ENCODE measurements around the gene HMOX2.
A peak's percentile ranks its signal among the peaks of the same experiment; 100 is the strongest.

Gene HMOX2

DNA sequence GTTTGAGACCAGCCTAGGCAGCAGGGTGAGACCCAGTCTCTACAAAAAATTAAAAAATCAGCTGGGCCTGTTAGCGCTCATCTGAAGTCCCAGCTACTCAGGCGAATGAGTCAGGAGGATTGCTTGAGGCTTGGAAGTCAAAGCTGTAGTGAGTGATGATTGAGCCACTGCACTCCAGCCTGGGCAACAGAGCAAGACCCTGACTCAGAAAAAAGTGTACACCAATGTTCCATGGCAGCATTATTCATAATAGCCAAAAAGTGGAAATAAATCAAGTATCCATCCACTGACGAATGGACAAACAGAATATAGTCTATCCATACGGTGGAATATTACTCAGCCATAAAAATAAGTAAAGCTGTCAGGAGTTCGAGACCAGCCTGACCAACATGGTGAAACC is 4.3 kb upstream of the HMOX2 start:
- Histone ChIP-seq H4K91ac (ENCODE audit: low read length) (no peak overlapping the region), H2AK5ac (ENCODE audit: low read length, severe bottlenecking) (no peak overlapping the region), H2BK12ac (ENCODE audit: low read length in 2 of 2) (no peak overlapping the region), H3K4me2 (ENCODE audit: low read length, poor library complexity, severe bottlenecking) (no peak overlapping the region), H2BK120ac (ENCODE audit: low read depth, low read length) (no peak overlapping the region), H3K9me3 (ENCODE audit: control insufficient read depth, low read length) (no peaks in the 10 kb centered on the region), H3K4ac (ENCODE audit: low read depth in 1 of 2, low read length in 2 of 2) (no peak overlapping the region), H3K4me3 (ENCODE audit: insufficient read depth in 1 of 2, low read depth in 1 of 2, low read length in 2 of 2) (no peak overlapping the region), H3K23ac (ENCODE audit: low read length in 2 of 2) (no peak overlapping the region), H3K36me3 (ENCODE audit: control insufficient read depth in 1 of 2, insufficient read depth in 2 of 2, low read depth in 1 of 2, low read length in 2 of 2) (peaks cover 18 to 22% of the 10 kb centered on the region in 2 experiments), H3K9ac (ENCODE audit: low read length) (no peak overlapping the region), H2BK5ac (ENCODE audit: low read depth, low read length, poor library complexity, severe bottlenecking) (no peak overlapping the region), H3K4me1 (ENCODE audit: control insufficient read depth, insufficient read depth, low read depth, low read length) (peaks cover 11% of the 10 kb centered on the region), H3K27me3 (ENCODE audit: control insufficient read depth in 1 of 2, insufficient read depth in 1 of 2, low read length in 2 of 2) (no peaks in the 10 kb centered on the region), H4K8ac (ENCODE audit: low read length) (no peak overlapping the region), H3K18ac (ENCODE audit: low read depth in 1 of 2, low read length in 2 of 2) (no peak overlapping the region), H3K14ac (ENCODE audit: low read length in 2 of 2) (no peak overlapping the region), H2BK15ac (ENCODE audit: low read depth, poor library complexity, severe bottlenecking) (no peak overlapping the region), H3K79me1 (replicated peaks; ENCODE audit: low read length, poor library complexity, severe bottlenecking) (peaks cover 14% of the 10 kb centered on the region), H2AFZ (ENCODE audit: low read depth, low read length) (no peak overlapping the region), H3K27ac (ENCODE audit: low read length, poor library complexity, severe bottlenecking) (no peak overlapping the region)
- DNase-seq: no peak
- WGBS: 98% methylated on average over 5 of the region's 5 CpGs

DNA sequence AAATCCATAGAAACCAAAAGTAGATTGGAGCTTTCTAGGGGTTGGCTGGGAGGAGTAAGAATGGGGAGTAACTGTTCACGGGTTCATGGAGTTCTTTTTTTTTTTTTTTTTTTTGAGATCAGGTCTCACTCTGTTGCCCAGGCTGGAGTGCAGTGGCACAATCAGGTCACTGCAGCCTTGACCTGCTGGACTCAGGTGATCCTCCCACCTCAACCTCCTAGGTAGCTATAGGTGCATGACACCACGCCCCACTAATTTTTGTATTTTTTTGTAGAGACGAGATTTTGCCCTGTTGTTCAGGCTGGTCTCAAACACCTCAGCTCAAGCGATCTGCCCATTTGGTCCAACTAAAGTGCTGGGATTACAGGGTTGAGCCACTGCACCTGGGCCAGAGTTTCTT is 3.3 kb upstream of the HMOX2 start:
- H3K27me3 ChIP-seq (ENCODE audit: control insufficient read depth in 1 of 2, insufficient read depth in 1 of 2, low read length in 2 of 2): no peaks in the 10 kb centered on the region
- no peak overlapping the region for H4K91ac ChIP-seq (ENCODE audit: low read length)
- peaks cover 11% of the 10 kb centered on the region for H3K4me1 ChIP-seq (ENCODE audit: control insufficient read depth, insufficient read depth, low read depth, low read length)
- H2BK120ac ChIP-seq (ENCODE audit: low read depth, low read length): no peak overlapping the region
- no peak overlapping the region for H2BK12ac ChIP-seq (ENCODE audit: low read length in 2 of 2)
- no peak overlapping the region for H3K27ac ChIP-seq (ENCODE audit: low read length, poor library complexity, severe bottlenecking)
- H2BK5ac ChIP-seq (ENCODE audit: low read depth, low read length, poor library complexity, severe bottlenecking): no peak overlapping the region
- H4K8ac ChIP-seq (ENCODE audit: low read length): no peak overlapping the region
- no peak overlapping the region for H3K14ac ChIP-seq (ENCODE audit: low read length in 2 of 2)
- no peaks in the 10 kb centered on the region for H3K9me3 ChIP-seq (ENCODE audit: control insufficient read depth, low read length)
- no peak overlapping the region for H3K9ac ChIP-seq (ENCODE audit: low read length)
- H2BK15ac ChIP-seq (ENCODE audit: low read depth, poor library complexity, severe bottlenecking): no peak overlapping the region
- H3K4ac ChIP-seq (ENCODE audit: low read depth in 1 of 2, low read length in 2 of 2): no peak overlapping the region
- H2AK5ac ChIP-seq (ENCODE audit: low read length, severe bottlenecking): no peak overlapping the region
- peak overlapping the region in 1 of 2 experiments; percentile 83 for H3K4me3 ChIP-seq (ENCODE audit: insufficient read depth in 1 of 2, low read depth in 1 of 2, low read length in 2 of 2)
- no peak overlapping the region for H3K23ac ChIP-seq (ENCODE audit: low read length in 2 of 2)
- H2AFZ ChIP-seq (ENCODE audit: low read depth, low read length): no peak overlapping the region
- 70% methylated on average over 4 of the region's 4 CpGs for WGBS
- H3K18ac ChIP-seq (ENCODE audit: low read depth in 1 of 2, low read length in 2 of 2): no peak overlapping the region
- H3K4me2 ChIP-seq (ENCODE audit: low read length, poor library complexity, severe bottlenecking): no peak overlapping the region
- peaks cover 14% of the 10 kb centered on the region for H3K79me1 ChIP-seq (replicated peaks; ENCODE audit: low read length, poor library complexity, severe bottlenecking)
- no peak for DNase-seq
- peaks cover 13 to 14% of the 10 kb centered on the region in 2 experiments for H3K36me3 ChIP-seq (ENCODE audit: control insufficient read depth in 1 of 2, insufficient read depth in 2 of 2, low read depth in 1 of 2, low read length in 2 of 2)

DNA sequence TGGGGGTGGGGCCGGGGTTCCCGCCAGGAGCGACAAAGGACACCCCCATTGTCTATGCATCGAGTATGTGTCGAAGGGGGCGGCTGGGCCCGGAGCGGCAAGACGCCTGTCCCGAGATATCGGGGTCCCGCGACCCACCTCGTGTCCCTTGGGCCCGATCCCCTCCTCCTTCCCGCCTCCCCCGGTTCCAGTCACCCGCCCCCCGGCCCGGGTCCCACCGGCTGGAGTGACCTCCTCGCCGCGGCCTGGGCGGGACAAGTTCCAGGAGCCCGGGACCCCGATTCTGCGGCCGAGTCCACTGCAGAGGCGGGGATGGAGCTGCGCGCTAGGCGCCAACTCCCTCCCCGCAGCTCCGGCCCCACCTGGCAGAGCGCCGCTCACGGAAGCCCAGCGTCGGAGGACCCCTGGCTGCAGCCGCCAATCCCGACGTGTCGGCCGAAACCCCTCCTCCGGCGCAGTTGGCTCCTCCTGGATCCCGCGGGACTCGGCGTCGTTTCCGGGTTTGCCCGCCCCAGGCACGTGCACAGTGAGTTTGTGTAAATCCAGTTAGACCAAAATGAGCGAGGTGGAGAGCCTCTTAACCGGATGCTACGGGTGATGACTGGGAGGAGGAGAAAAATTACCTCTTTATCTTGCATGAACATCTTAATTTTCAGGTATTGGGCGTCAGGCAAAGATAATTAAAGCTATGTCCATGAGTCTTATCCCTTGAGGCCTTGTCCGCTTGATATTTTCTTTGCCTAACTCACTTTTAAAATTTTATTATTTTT is 1.8 kb upstream of the HMOX2 start, which contains the start of gene NMRAL1:
Gene NMRAL1 (minus strand): TSS at position 434 of the 770 bp plus-strand sequence. CDS start 493 bp downstream, outside the sequence.
- Histone ChIP-seq H3K9me3 (ENCODE audit: control insufficient read depth, low read length) (no peaks in the 10 kb centered on the region), H3K4me3 (ENCODE audit: insufficient read depth in 1 of 2, low read depth in 1 of 2, low read length in 2 of 2) (peak within 1 kb of the TSS; percentile 82 to 83), H2BK15ac (ENCODE audit: low read depth, poor library complexity, severe bottlenecking) (peak within 1 kb of the TSS; percentile 80), H4K8ac (ENCODE audit: low read length) (peak within 1 kb of the TSS; percentile 84), H3K14ac (ENCODE audit: low read length in 2 of 2) (peak within 1 kb of the TSS in 1 of 2 experiments; percentile 93), H2BK120ac (ENCODE audit: low read depth, low read length) (peak within 1 kb of the TSS; percentile 87), H3K27me3 (ENCODE audit: control insufficient read depth in 1 of 2, insufficient read depth in 1 of 2, low read length in 2 of 2) (no peaks in the 10 kb centered on the region), H3K18ac (ENCODE audit: low read depth in 1 of 2, low read length in 2 of 2) (peak within 1 kb of the TSS; percentile 34 to 94), H2AK5ac (ENCODE audit: low read length, severe bottlenecking) (peak within 1 kb of the TSS; percentile 73), H2BK5ac (ENCODE audit: low read depth, low read length, poor library complexity, severe bottlenecking) (no peak within 1 kb of the TSS), H3K4me1 (ENCODE audit: control insufficient read depth, insufficient read depth, low read depth, low read length) (peaks cover 11% of the 10 kb centered on the region), H3K27ac (ENCODE audit: low read length, poor library complexity, severe bottlenecking) (no peak within 1 kb of the TSS), H3K4me2 (ENCODE audit: low read length, poor library complexity, severe bottlenecking) (peak within 1 kb of the TSS; percentile 90), H4K91ac (ENCODE audit: low read length) (peak within 1 kb of the TSS; percentile 85), H3K79me1 (replicated peaks; ENCODE audit: low read length, poor library complexity, severe bottlenecking) (peaks cover 16% of the 10 kb centered on the region), H3K9ac (ENCODE audit: low read length) (peak within 1 kb of the TSS; percentile 81), H3K36me3 (ENCODE audit: control insufficient read depth in 1 of 2, insufficient read depth in 2 of 2, low read depth in 1 of 2, low read length in 2 of 2) (peaks cover under 1% of the 10 kb centered on the region in 2 experiments), H3K4ac (ENCODE audit: low read depth in 1 of 2, low read length in 2 of 2) (peak within 1 kb of the TSS; percentile 89 to 94), H3K23ac (ENCODE audit: low read length in 2 of 2) (peak within 1 kb of the TSS in 1 of 2 experiments; percentile 72), H2BK12ac (ENCODE audit: low read length in 2 of 2) (peak within 1 kb of the TSS in 1 of 2 experiments; percentile 56), H2AFZ (ENCODE audit: low read depth, low read length) (peak within 1 kb of the TSS; percentile 71)
- peak; percentile 89 for DNase-seq
- WGBS: 4% methylated on average over 47 of the region's 60 CpGs

DNA sequence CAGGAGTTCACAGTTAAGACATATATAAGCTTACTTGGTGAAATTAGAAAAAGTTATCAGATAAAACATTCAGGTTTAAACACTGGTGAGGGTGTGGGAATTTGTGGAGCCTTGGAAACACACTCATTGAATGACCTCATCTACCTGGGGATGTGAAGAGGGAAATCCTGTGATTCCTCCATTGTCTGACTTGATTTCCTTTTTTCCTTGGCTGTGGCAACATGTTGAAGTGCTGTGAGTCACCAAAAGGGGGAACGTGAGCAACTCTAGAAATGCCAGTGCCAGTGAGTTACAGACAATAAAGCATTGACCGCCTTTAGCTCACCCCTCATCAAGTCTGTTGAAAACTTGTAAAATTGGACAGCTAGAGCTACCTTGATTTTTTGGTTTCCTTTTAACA is 1.8 kb downstream of the HMOX2 start:
- H3K18ac ChIP-seq (ENCODE audit: low read depth in 1 of 2, low read length in 2 of 2): no peak overlapping the region
- no peak overlapping the region for H2AK5ac ChIP-seq (ENCODE audit: low read length, severe bottlenecking)
- H2BK15ac ChIP-seq (ENCODE audit: low read depth, poor library complexity, severe bottlenecking): no peak overlapping the region
- H3K36me3 ChIP-seq (ENCODE audit: control insufficient read depth in 1 of 2, insufficient read depth in 2 of 2, low read depth in 1 of 2, low read length in 2 of 2): no peaks in the 10 kb centered on the region
- peaks cover 11% of the 10 kb centered on the region for H3K4me1 ChIP-seq (ENCODE audit: control insufficient read depth, insufficient read depth, low read depth, low read length)
- H3K27me3 ChIP-seq (ENCODE audit: control insufficient read depth in 1 of 2, insufficient read depth in 1 of 2, low read length in 2 of 2): no peaks in the 10 kb centered on the region
- no peak overlapping the region for H3K27ac ChIP-seq (ENCODE audit: low read length, poor library complexity, severe bottlenecking)
- H3K79me1 ChIP-seq (replicated peaks; ENCODE audit: low read length, poor library complexity, severe bottlenecking): peaks cover 11% of the 10 kb centered on the region
- H4K91ac ChIP-seq (ENCODE audit: low read length): no peak overlapping the region
- no peaks in the 10 kb centered on the region for H3K9me3 ChIP-seq (ENCODE audit: control insufficient read depth, low read length)
- H2AFZ ChIP-seq (ENCODE audit: low read depth, low read length): no peak overlapping the region
- no peak overlapping the region for H4K8ac ChIP-seq (ENCODE audit: low read length)
- H2BK12ac ChIP-seq (ENCODE audit: low read length in 2 of 2): no peak overlapping the region
- no peak overlapping the region for H3K23ac ChIP-seq (ENCODE audit: low read length in 2 of 2)
- peak; percentile 64 for DNase-seq
- H3K4ac ChIP-seq (ENCODE audit: low read depth in 1 of 2, low read length in 2 of 2): no peak overlapping the region
- H2BK5ac ChIP-seq (ENCODE audit: low read depth, low read length, poor library complexity, severe bottlenecking): no peak overlapping the region
- peak overlapping the region in 1 of 2 experiments; percentile 93 for H3K4me3 ChIP-seq (ENCODE audit: insufficient read depth in 1 of 2, low read depth in 1 of 2, low read length in 2 of 2)
- H2BK120ac ChIP-seq (ENCODE audit: low read depth, low read length): no peak overlapping the region
- H3K4me2 ChIP-seq (ENCODE audit: low read length, poor library complexity, severe bottlenecking): no peak overlapping the region
- peak overlapping the region; percentile 35 for H3K9ac ChIP-seq (ENCODE audit: low read length)
- H3K14ac ChIP-seq (ENCODE audit: low read length in 2 of 2): no peak overlapping the region
- WGBS: 32% methylated on average over 2 of the region's 2 CpGs
